Measurements from ENCODE around the gene KRTAP9-6.
"Not testable (repeated sequence)": the region's sequence is repeated elsewhere in the genome, so short reads cannot be mapped to it uniquely, and the experiment has no call there.

DNA sequence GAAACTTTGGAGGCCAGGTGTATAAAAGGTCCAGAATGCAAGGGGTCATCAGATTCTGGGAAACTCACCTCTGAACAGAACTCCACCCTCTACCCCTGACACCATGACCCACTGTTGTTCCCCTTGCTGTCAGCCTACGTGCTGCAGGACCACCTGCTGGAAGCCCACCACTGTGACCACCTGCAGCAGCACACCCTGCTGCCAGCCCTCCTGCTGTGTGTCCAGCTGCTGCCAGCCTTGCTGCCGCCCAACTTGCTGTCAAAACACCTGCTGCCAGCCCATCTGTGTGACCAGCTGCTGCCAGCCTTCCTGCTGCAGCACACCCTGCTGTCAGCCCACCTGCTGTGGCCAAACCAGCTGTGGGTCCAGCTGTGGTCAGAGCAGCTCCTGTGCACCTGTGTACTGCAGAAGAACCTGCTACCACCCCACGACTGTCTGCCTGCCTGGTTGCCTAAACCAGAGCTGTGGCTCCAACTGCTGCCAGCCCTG lies 27.2 kb upstream of the KRTAP9-6 start, which contains the start of gene KRTAP9-8:
- TF ChIP-seq, protein P1, sequence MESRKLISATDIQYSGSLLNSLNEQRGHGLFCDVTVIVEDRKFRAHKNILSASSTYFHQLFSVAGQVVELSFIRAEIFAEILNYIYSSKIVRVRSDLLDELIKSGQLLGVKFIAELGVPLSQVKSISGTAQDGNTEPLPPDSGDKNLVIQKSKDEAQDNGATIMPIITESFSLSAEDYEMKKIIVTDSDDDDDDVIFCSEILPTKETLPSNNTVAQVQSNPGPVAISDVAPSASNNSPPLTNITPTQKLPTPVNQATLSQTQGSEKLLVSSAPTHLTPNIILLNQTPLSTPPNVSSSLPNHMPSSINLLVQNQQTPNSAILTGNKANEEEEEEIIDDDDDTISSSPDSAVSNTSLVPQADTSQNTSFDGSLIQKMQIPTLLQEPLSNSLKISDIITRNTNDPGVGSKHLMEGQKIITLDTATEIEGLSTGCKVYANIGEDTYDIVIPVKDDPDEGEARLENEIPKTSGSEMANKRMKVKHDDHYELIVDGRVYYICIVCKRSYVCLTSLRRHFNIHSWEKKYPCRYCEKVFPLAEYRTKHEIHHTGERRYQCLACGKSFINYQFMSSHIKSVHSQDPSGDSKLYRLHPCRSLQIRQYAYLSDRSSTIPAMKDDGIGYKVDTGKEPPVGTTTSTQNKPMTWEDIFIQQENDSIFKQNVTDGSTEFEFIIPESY (IDR thresholded peaks at IDR 0.05) = not testable (repeated sequence)
- not testable (repeated sequence) for TF ChIP-seq SP1 (IDR thresholded peaks at IDR 0.05; ENCODE audit: low read depth, low read length); EED (IDR thresholded peaks at IDR 0.05; ENCODE audit: low read depth); KAT2A (conservative IDR thresholded peaks at IDR 0.05; ENCODE audit: control insufficient read depth, low read depth, low read length); TCF12 (IDR thresholded peaks at IDR 0.05; ENCODE audit: low read depth, low read length); MXI1 (IDR thresholded peaks at IDR 0.05; ENCODE audit: low read depth, low read length)
